GM12878 (cell line): Measurements from ENCODE around the gene SLC19A1. TPM values are rescaled to one million over a fixed set of nuclear protein-coding genes. Genes with fewer than 3 reads are reported as not detected.

Experiments used
- ATAC-seq: fragments of 200-7000 bp; cut with Tn5 transposase; 3 replicates; pipeline ENCODE4 v1.9.1; 2020; ENCODE audit warnings: mild to moderate bottlenecking, moderate library complexity
- BruUV-seq: library from RNA; stranded (reverse); fragments of 400-500 nt; replicated peaks from 2 replicates; lab custom pipeline; 2021; lab: Mats Ljungman, UMichigan
- CTCF ChIA-PET: fragments of 300-600 bp; sonication (Branson Sonifier 250); formaldehyde crosslinking; extraction: SDS; loops from one replicate; lab custom pipeline; 2021; ENCODE audit warnings: inconsistent platforms; lab: Yijun Ruan, JAX
- POLR2A ChIA-PET: fragments of 350-600 bp; formaldehyde crosslinking; extraction: SDS; loops from one replicate; lab custom pipeline; 2021; ENCODE audit warnings: inconsistent platforms; lab: Charles Lee
- RAD21 ChIA-PET: fragments of 300-600 bp; sonication (Branson Sonifier 250); formaldehyde crosslinking; loops from one replicate; lab custom pipeline; 2023; ENCODE audit warnings: antibody characterized with exemption; ENCODE audit not compliant: unreplicated experiment; lab: Charles Lee
- SMC1A ChIA-PET: fragments of 300-600 bp; sonication (Branson Sonifier 250); formaldehyde crosslinking; loops from one replicate; lab custom pipeline; 2023; ENCODE audit not compliant: unreplicated experiment, uncharacterized antibody; lab: Charles Lee
- DNase-seq: peaks from one replicate; pipeline ENCODE4 v3.0.0-alpha.2; 2011; ENCODE audit warnings: low read depth, low spot score
- FAIRE-seq: peaks from 3 replicates; lab custom pipeline; 2011; peaks lifted over from hg19 to GRCh38; lab: Jason Lieb, UNC
- H2AFZ ChIP-seq: 2 replicates; pipeline ENCODE4 v1.6.0; 2011; ENCODE audit warnings: low read depth, low read length, control low read depth; ENCODE audit not compliant: control insufficient read depth
- H3K27ac ChIP-seq: 2 replicates; pipeline ENCODE4 v1.5.1; 2011; ENCODE audit warnings: control low read depth; ENCODE audit not compliant: control insufficient read depth, insufficient read depth
- H3K27me3 ChIP-seq, 2 experiments: replicated peaks in 1 of 2; 2 replicates each; pipeline versions ENCODE4 v1.6.0 to v1.6.1; 2011; ENCODE audit warnings: low read length in 1 of 2; ENCODE audit not compliant: control insufficient read depth in 2 of 2, insufficient read depth in 2 of 2
- H3K36me3 ChIP-seq, 2 experiments: 2 replicates each; pipeline ENCODE4 v1.5.1; 2011; ENCODE audit warnings: low read length in 1 of 2; ENCODE audit not compliant: control insufficient read depth in 2 of 2, insufficient read depth in 2 of 2
- H3K4me1 ChIP-seq: 2 replicates; pipeline ENCODE4 v1.6.1; 2011; ENCODE audit warnings: mild to moderate bottlenecking, low read length, moderate library complexity, mixed read lengths; ENCODE audit not compliant: control insufficient read depth, insufficient read depth
- H3K4me2 ChIP-seq: 2 replicates; pipeline ENCODE4 v1.6.0; 2011; ENCODE audit warnings: control low read depth; ENCODE audit not compliant: control insufficient read depth, insufficient read depth
- H3K4me3 ChIP-seq: fragments of 200-600 bp; sonication (generic); 2 replicates; pipeline ENCODE4 v1.5.1; 2016
- H3K79me2 ChIP-seq: 2 replicates; pipeline ENCODE4 v1.6.0; 2011; ENCODE audit warnings: low read length; ENCODE audit not compliant: control insufficient read depth, insufficient read depth
- H3K9ac ChIP-seq: 2 replicates; pipeline ENCODE4 v1.8.0; 2011; ENCODE audit warnings: low read length, control low read depth, mixed read lengths; ENCODE audit not compliant: control insufficient read depth, insufficient read depth
- H3K9me3 ChIP-seq: replicated peaks from 3 replicates; pipeline ENCODE4 v1.5.1; 2011; ENCODE audit warnings: mild to moderate bottlenecking, low read length; ENCODE audit not compliant: control insufficient read depth, insufficient read depth
- H4K20me1 ChIP-seq: 2 replicates; pipeline ENCODE4 v1.6.0; 2011; ENCODE audit not compliant: control insufficient read depth, insufficient read depth
- BACH1 ChIP-seq: fragments of 450-650 bp; IDR thresholded peaks from 2 replicates; pipeline ENCODE4 v1.6.1; 2017; ENCODE audit warnings: mild to moderate bottlenecking, borderline replicate concordance
- BRCA1 ChIP-seq: IDR thresholded peaks from 2 replicates; pipeline ENCODE4 v1.6.1; 2011; ENCODE audit warnings: low read depth, low read length, improper control_type of control experiment
- CHD2 ChIP-seq: IDR thresholded peaks from 2 replicates; pipeline ENCODE4 v1.6.1; 2011; ENCODE audit warnings: low read depth, low read length, improper control_type of control experiment, borderline replicate concordance
- CHD4 ChIP-seq: fragments of 200-600 bp; sonication (generic); IDR thresholded peaks from 2 replicates; pipeline ENCODE4 v1.6.1; 2016; ENCODE audit warnings: mild to moderate bottlenecking
- EED ChIP-seq: sonication (generic); IDR thresholded peaks from 2 replicates; pipeline ENCODE4 v1.6.1; 2016; ENCODE audit warnings: antibody characterized with exemption, low read depth
- HDGF ChIP-seq: fragments of 450-650 bp; IDR thresholded peaks from 2 replicates; pipeline ENCODE4 v1.6.1; 2016; ENCODE audit warnings: antibody characterized with exemption
- IKZF2 ChIP-seq, 2 experiments: fragments of 450-650 bp; IDR thresholded peaks; 2 replicates each; pipeline ENCODE4 v1.6.1; 2017; ENCODE audit warnings: mild to moderate bottlenecking in 2 of 2, moderate library complexity in 2 of 2
- NFIC ChIP-seq: IDR thresholded peaks from 2 replicates; pipeline ENCODE4 v1.6.1; 2012; ENCODE audit warnings: low read depth, mild to moderate bottlenecking, inconsistent platforms, low read length, moderate library complexity
- POLR2A ChIP-seq: IDR thresholded peaks from 2 replicates; pipeline ENCODE4 v1.6.1; 2011; ENCODE audit warnings: low read depth, mild to moderate bottlenecking, low read length
- RUNX3 ChIP-seq: IDR thresholded peaks from 2 replicates; pipeline ENCODE4 v1.6.1; 2012; ENCODE audit warnings: low read length, inconsistent platforms
- SMAD1 ChIP-seq: fragments of 450-650 bp; IDR thresholded peaks from 2 replicates; pipeline ENCODE4 v1.6.1; 2018; ENCODE audit warnings: mild to moderate bottlenecking, low read depth; ENCODE audit not compliant: partially characterized antibody
- STAT1 ChIP-seq: fragments of 450-650 bp; conservative IDR thresholded peaks from 2 replicates; pipeline ENCODE4 v1.6.1; 2014; ENCODE audit warnings: antibody characterized with exemption, mild to moderate bottlenecking
- ZNF384 ChIP-seq: IDR thresholded peaks from 2 replicates; pipeline ENCODE4 v1.6.1; 2012; ENCODE audit warnings: low read depth, mild to moderate bottlenecking, low read length, improper control_type of control experiment, borderline replicate concordance
- WGBS: methylation state at CpG from one replicate; pipeline ENCODE4 v1.1.6; 2016; ENCODE audit warnings: low lambda C conversion rate; ENCODE audit not compliant: insufficient replicate concordance, insufficient coverage; ENCODE audit errors: missing lambda C conversion rate; 5-methylcytosine and 5-hydroxymethylcytosine counted together
- in situ Hi-C: fragments of 300-500 bp; cut with MboI; formaldehyde crosslinking; loops from 9 replicates; pipeline ENCODE4 v1.14.3; 2018; ENCODE audit warnings: mixed read lengths
- intact Hi-C: fragments of 100-400 bp; cut with micrococcal nuclease; formaldehyde crosslinking; loops from one replicate; pipeline ENCODE4 v1.14.2; 2022; ENCODE audit not compliant: unreplicated experiment
- polyA plus RNA-seq, 11 experiments: library from polyadenylated mRNA; depleted of rRNA in 4 of 11; unstranded in 6 of 11; stranded (reverse) in 5 of 11; fragments of >200 nt; fragmentation: Nextera tagmentation in 4 of 11; fragmentation: Illumina TruSeq in 1 of 11; extraction: Ambion mirVana in 4 of 11; extraction: Trizol in 1 of 11; gene quantifications; 1 replicate in 1 of 11; 2 replicates in 10 of 11; pipeline versions ENCODE4 v1.2.1 to v1.2.3, GENCODE V29; 2011 to 2016; ENCODE audit warnings: inconsistent platforms in 2 of 11, missing spikeins in 2 of 11, low read depth in 1 of 11
- total RNA-seq, 4 experiments: library from RNA; depleted of rRNA in 3 of 4; stranded (reverse); fragments of >200 nt in 3 of 4; fragmentation: Illumina TruSeq in 1 of 4; extraction: Trizol in 1 of 4; gene quantifications; 2 replicates each; pipeline versions ENCODE4 v1.2.1 to v1.2.3, GENCODE V29; 2013 to 2021
- TF ChIP-seq, protein P1 (sequence below): fragments of 150-350 bp; IDR thresholded peaks from 2 replicates; pipeline ENCODE4 v1.6.1; 2016; ENCODE audit warnings: low read depth, low read length
- TF ChIP-seq, protein P2 (sequence below): fragments of 450-650 bp; IDR thresholded peaks from 2 replicates; pipeline ENCODE4 v1.6.1; 2017; ENCODE audit warnings: mild to moderate bottlenecking, moderate library complexity

SLC19A1 gene
- total and polyA plus RNA-seq, 10 of the 15 experiments (the other 5 are each of a cell fraction or from before 2014, with no cell fraction given), result 0.42 to 49.7 (median 12.2) TPM

DNA sequence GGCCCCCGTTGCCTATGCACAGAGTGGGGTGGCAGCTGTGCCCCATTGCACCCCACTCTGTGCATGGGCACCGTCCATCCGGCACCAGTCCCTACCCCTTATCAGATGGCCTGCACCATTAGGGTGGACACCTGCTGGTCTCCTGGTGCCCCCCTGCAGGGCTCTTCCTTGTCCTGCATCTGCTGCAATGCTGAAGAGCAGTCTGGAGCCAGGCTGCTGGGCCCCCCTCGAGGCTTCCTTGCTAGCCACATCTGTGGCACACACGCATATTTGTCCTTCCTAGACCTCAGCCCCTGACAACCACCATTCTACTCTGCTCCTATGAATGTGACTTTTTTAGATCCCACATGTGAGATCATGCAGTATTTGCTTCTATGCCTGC is 80.9 kb downstream of the SLC19A1 start:
- Histone ChIP-seq H4K20me1 (no peaks in the 10 kb centered on the region), H3K36me3 (no peaks in the 10 kb centered on the region), H3K27ac (no peak overlapping the region), H3K27me3 (no peaks in the 10 kb centered on the region), H3K4me2 (no peak overlapping the region), H3K9ac (no peak overlapping the region), H3K4me1 (no peaks in the 10 kb centered on the region), H3K79me2 (no peaks in the 10 kb centered on the region), H3K4me3 (no peak overlapping the region), H3K9me3 (no peaks in the 10 kb centered on the region; the same call in 2 of the 3 replicates), H2AFZ (no peak overlapping the region)
- SMC1A ChIA-PET, result interaction anchor here (0.6 kb wide), 1 partner anchor 256 kb away, joined by 3 read pairs; no protein-coding TSS in a partner anchor
- RAD21 ChIA-PET, result no interaction called here
- BruUV-seq, result no TSS peak
- in situ Hi-C loops, result loop anchor here (25.0 kb wide), 1 partner anchor 351 kb away; no protein-coding TSS in a partner anchor
- DNase-seq, result no peak
- ATAC-seq, result no peak
- FAIRE-seq, result no peak
- WGBS, result 58% methylated on average over 5 of the region's 5 CpGs
- TF ChIP-seq POLR2A (no peak), SMAD1 (no peak), BACH1 (no peak), CHD4 (no peak), ZNF384 (no peak), EED (no peak), CHD2 (no peak), STAT1 (no peak), HDGF (no peak), NFIC (no peak), IKZF2 (IDR thresholded peaks at IDR 0.05) (no peak), RUNX3 (no peak), BRCA1 (no peak)
- TF ChIP-seq, protein P1, sequence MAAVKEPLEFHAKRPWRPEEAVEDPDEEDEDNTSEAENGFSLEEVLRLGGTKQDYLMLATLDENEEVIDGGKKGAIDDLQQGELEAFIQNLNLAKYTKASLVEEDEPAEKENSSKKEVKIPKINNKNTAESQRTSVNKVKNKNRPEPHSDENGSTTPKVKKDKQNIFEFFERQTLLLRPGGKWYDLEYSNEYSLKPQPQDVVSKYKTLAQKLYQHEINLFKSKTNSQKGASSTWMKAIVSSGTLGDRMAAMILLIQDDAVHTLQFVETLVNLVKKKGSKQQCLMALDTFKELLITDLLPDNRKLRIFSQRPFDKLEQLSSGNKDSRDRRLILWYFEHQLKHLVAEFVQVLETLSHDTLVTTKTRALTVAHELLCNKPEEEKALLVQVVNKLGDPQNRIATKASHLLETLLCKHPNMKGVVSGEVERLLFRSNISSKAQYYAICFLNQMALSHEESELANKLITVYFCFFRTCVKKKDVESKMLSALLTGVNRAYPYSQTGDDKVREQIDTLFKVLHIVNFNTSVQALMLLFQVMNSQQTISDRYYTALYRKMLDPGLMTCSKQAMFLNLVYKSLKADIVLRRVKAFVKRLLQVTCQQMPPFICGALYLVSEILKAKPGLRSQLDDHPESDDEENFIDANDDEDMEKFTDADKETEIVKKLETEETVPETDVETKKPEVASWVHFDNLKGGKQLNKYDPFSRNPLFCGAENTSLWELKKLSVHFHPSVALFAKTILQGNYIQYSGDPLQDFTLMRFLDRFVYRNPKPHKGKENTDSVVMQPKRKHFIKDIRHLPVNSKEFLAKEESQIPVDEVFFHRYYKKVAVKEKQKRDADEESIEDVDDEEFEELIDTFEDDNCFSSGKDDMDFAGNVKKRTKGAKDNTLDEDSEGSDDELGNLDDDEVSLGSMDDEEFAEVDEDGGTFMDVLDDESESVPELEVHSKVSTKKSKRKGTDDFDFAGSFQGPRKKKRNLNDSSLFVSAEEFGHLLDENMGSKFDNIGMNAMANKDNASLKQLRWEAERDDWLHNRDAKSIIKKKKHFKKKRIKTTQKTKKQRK, result no peak
- TF ChIP-seq, protein P2, sequence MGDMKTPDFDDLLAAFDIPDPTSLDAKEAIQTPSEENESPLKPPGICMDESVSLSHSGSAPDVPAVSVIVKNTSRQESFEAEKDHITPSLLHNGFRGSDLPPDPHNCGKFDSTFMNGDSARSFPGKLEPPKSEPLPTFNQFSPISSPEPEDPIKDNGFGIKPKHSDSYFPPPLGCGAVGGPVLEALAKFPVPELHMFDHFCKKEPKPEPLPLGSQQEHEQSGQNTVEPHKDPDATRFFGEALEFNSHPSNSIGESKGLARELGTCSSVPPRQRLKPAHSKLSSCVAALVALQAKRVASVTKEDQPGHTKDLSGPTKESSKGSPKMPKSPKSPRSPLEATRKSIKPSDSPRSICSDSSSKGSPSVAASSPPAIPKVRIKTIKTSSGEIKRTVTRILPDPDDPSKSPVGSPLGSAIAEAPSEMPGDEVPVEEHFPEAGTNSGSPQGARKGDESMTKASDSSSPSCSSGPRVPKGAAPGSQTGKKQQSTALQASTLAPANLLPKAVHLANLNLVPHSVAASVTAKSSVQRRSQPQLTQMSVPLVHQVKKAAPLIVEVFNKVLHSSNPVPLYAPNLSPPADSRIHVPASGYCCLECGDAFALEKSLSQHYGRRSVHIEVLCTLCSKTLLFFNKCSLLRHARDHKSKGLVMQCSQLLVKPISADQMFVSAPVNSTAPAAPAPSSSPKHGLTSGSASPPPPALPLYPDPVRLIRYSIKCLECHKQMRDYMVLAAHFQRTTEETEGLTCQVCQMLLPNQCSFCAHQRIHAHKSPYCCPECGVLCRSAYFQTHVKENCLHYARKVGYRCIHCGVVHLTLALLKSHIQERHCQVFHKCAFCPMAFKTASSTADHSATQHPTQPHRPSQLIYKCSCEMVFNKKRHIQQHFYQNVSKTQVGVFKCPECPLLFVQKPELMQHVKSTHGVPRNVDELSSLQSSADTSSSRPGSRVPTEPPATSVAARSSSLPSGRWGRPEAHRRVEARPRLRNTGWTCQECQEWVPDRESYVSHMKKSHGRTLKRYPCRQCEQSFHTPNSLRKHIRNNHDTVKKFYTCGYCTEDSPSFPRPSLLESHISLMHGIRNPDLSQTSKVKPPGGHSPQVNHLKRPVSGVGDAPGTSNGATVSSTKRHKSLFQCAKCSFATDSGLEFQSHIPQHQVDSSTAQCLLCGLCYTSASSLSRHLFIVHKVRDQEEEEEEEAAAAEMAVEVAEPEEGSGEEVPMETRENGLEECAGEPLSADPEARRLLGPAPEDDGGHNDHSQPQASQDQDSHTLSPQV, result no peak
- CTCF ChIA-PET, result interaction anchor here (1.4 to 1.5 kb wide), 2 partner anchors 17 to 323 kb away, joined by 3 to 4 read pairs; no protein-coding TSS in a partner anchor
- intact Hi-C loops, result no loop called here
- POLR2A ChIA-PET, result no interaction called here
